ENCODE results near the gene GOT2.

GOT2 gene

DNA sequence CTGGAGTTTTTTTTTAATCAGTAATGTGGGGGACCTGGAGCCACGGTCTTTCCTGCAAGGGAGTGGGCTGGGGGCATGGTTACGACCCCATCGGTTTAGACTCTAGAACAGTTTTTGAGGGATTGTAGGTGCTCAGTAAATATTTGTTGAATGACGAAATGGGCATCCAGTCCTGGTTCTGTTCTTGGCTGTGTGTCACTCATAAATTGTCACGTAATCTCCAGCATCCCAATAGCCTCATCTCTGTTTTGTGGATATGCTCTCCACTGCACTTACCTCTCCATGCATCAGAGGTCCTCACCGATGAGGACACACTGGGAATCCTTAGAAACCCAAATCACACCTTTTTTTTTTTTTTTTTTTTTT lies 49.0 kb downstream of the GOT2 start:
- no peak for DNase-seq (ENCODE audit: low read depth)
- TF ChIP-seq, protein P1, sequence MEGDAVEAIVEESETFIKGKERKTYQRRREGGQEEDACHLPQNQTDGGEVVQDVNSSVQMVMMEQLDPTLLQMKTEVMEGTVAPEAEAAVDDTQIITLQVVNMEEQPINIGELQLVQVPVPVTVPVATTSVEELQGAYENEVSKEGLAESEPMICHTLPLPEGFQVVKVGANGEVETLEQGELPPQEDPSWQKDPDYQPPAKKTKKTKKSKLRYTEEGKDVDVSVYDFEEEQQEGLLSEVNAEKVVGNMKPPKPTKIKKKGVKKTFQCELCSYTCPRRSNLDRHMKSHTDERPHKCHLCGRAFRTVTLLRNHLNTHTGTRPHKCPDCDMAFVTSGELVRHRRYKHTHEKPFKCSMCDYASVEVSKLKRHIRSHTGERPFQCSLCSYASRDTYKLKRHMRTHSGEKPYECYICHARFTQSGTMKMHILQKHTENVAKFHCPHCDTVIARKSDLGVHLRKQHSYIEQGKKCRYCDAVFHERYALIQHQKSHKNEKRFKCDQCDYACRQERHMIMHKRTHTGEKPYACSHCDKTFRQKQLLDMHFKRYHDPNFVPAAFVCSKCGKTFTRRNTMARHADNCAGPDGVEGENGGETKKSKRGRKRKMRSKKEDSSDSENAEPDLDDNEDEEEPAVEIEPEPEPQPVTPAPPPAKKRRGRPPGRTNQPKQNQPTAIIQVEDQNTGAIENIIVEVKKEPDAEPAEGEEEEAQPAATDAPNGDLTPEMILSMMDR (IDR thresholded peaks at IDR 0.05; ENCODE audit: insufficient read depth, low read depth, low read length, missing control alignments): no peak
- no peak overlapping the region for H3K4me3 ChIP-seq (ENCODE audit: low read length)

DNA sequence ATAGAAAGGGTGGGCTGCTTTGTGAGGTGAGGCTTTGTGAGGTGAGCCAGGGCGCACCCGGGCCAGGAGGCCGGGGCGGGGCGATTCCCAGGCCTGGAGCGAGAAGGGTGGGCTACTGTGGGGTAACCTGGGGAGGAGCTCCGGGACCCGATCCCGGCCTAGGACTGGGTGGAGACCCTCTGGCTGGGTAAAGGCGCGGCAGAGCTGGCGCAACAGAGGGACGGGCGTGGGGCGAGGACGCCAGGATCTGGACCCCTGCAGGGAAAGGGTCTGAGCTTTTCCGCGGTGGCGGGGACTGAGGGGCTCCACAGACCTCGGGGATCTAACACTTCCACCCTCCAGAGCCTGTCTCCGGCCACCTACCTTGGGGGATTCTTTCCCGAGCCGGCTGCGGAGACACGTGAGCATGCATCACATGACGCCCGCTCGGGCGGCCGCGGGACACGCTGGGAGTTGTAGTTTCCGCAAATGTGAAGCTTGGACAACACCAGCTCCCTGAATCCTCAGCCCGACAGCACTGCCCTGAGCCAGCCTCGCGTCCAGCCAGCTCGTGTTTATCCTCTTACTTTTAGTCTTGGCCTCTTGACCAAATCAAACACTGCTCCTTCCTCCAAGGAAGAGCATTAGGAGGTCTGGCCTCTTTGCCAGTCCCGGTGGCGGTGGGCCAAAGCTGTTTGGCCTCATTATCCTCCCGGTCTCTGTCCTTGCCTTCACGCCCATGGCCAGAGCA lies 49.6 kb downstream of the GOT2 start, which contains the start of gene SLC38A7:
Gene SLC38A7, minus strand, starts transcription at position 417 of the 730 bp plus-strand sequence. CDS start 4,644 bp downstream, outside the sequence.
- peak; percentile 82 for DNase-seq (ENCODE audit: low read depth)
- peak within 1 kb of the TSS; percentile 98 for H3K4me3 ChIP-seq (ENCODE audit: low read length)
- TF ChIP-seq, protein P1 (IDR thresholded peaks at IDR 0.05; ENCODE audit: insufficient read depth, low read depth, low read length, missing control alignments): no peak

DNA sequence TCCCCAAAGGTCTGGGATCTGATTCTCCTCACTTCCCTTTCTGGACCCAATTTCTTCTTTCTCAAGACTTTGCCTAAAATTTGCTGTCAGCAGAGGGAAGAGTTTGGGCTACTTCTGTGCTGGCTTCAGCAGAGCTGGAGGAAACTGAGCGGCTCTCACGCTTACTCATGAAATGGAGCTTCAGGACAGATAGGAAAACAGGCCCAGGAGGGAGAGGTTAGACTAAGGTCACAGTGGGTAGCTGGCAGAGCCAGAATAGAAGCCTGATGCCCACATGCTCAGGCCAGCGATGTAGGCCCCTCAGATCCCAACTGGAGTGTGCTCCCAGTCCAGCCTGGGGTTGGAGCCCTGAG lies 50.1 kb downstream of the GOT2 start:
- H3K4me3 ChIP-seq (ENCODE audit: low read length): peak overlapping the region; percentile 98
- peak; percentile 22 for DNase-seq (ENCODE audit: low read depth)
- TF ChIP-seq, protein P1 (IDR thresholded peaks at IDR 0.05; ENCODE audit: insufficient read depth, low read depth, low read length, missing control alignments): no peak

DNA sequence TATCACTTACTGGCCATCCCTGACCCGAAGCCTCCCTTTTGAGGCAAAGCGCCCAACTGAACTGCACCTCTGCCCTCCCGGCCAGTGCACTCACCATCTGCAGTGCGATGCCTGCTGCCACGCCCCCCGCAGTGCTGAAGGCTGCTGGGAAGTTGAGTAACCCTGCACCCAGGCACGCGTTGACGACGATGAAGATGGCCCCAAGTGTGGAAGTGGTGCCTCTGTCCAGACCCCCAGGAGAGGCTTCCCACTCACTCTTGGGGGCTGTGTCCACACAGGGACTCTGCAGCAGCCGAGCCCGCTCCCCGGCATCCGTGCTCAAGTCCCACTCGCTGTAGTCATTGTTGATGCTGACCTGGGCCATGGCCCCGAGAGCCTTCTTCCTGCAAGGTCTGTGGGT lies 54.4 kb downstream of the GOT2 start:
- DNase-seq (ENCODE audit: low read depth): no peak
- TF ChIP-seq, protein P1 (IDR thresholded peaks at IDR 0.05; ENCODE audit: insufficient read depth, low read depth, low read length, missing control alignments): no peak

DNA sequence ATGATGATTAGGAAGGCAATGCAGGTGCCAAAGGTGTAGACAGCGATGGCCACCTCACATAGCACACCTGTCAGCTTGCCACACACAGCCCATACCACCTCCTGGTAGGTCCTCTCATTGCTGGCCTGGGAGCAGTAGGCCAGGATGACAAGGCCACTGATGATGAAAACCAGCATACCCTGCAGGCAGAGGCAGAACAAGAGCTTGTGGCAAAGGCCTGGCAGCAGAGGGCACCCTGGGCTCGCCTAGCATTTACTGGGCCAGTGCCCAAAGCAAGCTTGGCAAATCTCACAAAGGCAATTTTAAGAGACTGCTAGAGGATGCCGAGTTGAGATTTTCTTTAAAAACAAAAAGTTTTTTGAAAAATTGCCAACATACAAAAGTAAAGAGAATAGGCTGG lies 55.4 kb downstream of the GOT2 start:
- no peak overlapping the region for H3K4me3 ChIP-seq (ENCODE audit: low read length)
- TF ChIP-seq, protein P1 (IDR thresholded peaks at IDR 0.05; ENCODE audit: insufficient read depth, low read depth, low read length, missing control alignments): peak; percentile 41
- DNase-seq (ENCODE audit: low read depth): peak; percentile 57

More for the DNA sequence above, 54.4 kb downstream of the GOT2 start:
- no peak overlapping the region for H3K4me3 ChIP-seq (ENCODE audit: low read length)

DNA sequence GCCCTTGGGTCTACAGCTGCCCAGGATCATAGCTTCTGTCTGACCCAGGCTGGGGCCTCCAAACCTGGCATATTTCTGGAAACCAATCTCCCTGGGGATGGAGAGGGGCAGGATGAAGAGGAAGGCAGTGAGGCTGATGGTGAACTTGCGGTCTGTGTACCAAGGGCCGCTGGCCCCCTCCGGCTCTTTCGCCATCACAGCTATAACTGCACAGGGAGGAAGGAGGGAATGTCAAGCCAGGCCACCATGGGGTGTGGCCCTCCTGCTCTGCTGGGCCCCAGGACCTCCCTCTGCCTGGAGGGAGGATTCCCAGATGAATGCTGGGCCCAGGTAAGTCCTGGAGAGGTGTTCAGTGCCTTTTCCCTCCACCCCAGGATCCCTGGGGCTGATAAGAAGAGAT lies 55.8 kb downstream of the GOT2 start:
- H3K4me3 ChIP-seq (ENCODE audit: low read length): no peak overlapping the region
- TF ChIP-seq, protein P1 (IDR thresholded peaks at IDR 0.05; ENCODE audit: insufficient read depth, low read depth, low read length, missing control alignments): no peak
- DNase-seq (ENCODE audit: low read depth): no peak

Data from epithelial cell of esophagus (primary cell).